Uterus (tissue), 4 donors: ENCODE results near the gene RNF123. TPM values are rescaled to one million over a fixed set of nuclear protein-coding genes. Genes with fewer than 3 reads are reported as not detected.
A peak's percentile ranks its signal among the peaks of the same experiment; 100 is the strongest.

Experiments used
- DNase-seq, 2 donors: peaks; one replicate each; pipeline ENCODE4 v3.0.0-alpha.2; 2019 to 2020
- H3K27ac ChIP-seq, 2 donors: fragments of 200-600 bp; sonication (generic); 1 replicate in 1 of 2; 2 replicates in 1 of 2; pipeline ENCODE4 v1.5.1; 2016 to 2018
- H3K27me3 ChIP-seq, 2 donors: fragments of 200-600 bp; sonication (generic); one replicate each; pipeline ENCODE4 v1.5.1; 2018 to 2019; ENCODE audit warnings: control low read depth in 1 of 2
- H3K36me3 ChIP-seq, 2 donors: fragments of 200-600 bp; sonication (generic); one replicate each; pipeline ENCODE4 v1.5.1; 2019; ENCODE audit warnings: control low read depth in 1 of 2
- H3K4me1 ChIP-seq, 2 donors: fragments of 200-600 bp; sonication (generic); one replicate each; pipeline ENCODE4 v1.5.1; 2018 to 2019; ENCODE audit warnings: control low read depth in 1 of 2
- H3K4me3 ChIP-seq, 2 donors: fragments of 200-600 bp; sonication (generic); 1 replicate in 1 of 2; 2 replicates in 1 of 2; pipeline ENCODE4 v1.5.1; 2018 to 2019; ENCODE audit warnings: mild to moderate bottlenecking in 1 of 2
- H3K9me3 ChIP-seq, 2 donors: fragments of 200-600 bp; sonication (generic); one replicate each; pipeline ENCODE4 v1.5.1; 2019; ENCODE audit warnings: control low read depth in 1 of 2
- POLR2A ChIP-seq, 2 donors: fragments of 450-650 bp; IDR thresholded peaks; one replicate each; pipeline ENCODE4 v1.6.1; 2016; ENCODE audit warnings: antibody characterized with exemption in 2 of 2, mild to moderate bottlenecking in 1 of 2, moderate library complexity in 1 of 2
- intact Hi-C: fragments of 100-400 bp; cut with DNase I; formaldehyde crosslinking; loops from one replicate; pipeline ENCODE4 v1.15.1; 2023; ENCODE audit warnings: low total_unique reads
- total RNA-seq, 4 donors: library from RNA; depleted of rRNA in 3 of 4; stranded (reverse); fragments of >200 nt in 3 of 4; gene quantifications; one replicate each; pipeline versions ENCODE4 v1.1.0 to v1.2.4, GENCODE V29; 2014 to 2023
- TF ChIP-seq, protein P1 (sequence below), 4 experiments: fragments of 200-600 bp in 2 of 4; fragments of 450-650 bp in 2 of 4; sonication (generic) in 2 of 4; IDR thresholded peaks; one replicate each; pipeline ENCODE4 v1.5.1; 2016 to 2019; ENCODE audit warnings: antibody characterized with exemption in 4 of 4, mild to moderate bottlenecking in 2 of 4, moderate library complexity in 1 of 4
- donor health status: DM: yes; HTN: yes; CAD: no.

The RNF123 gene
- total RNA-seq, 4 donors from 2014 or later, result 10.9 to 47.3 (median 25.3) TPM

GRCh38 chr3:49718858-49719213 lies 29.5 kb downstream of the RNF123 start:
- peaks cover 0 to 12% of the 10 kb centered on the region in 2 donors for H3K4me1 ChIP-seq
- DNase-seq, result peak in 1 of 2 donors; percentile 22

GRCh38 chr3:49719214-49719884 lies 30.0 kb downstream of the RNF123 start, which contains the start of gene AMIGO3:
Gene AMIGO3, minus strand, starts transcription at chr3:49719684. Its CDS starts 219 bp downstream, at chr3:49719465.
- peak within 1 kb of the TSS; percentile 45 to 46 for H3K4me3 ChIP-seq
- peak within 1 kb of the TSS; percentile 25 to 40 for H3K27ac ChIP-seq
- H3K36me3 ChIP-seq, result no peaks in the 10 kb centered on the region
- intact Hi-C loops, result no loop called here
- TF ChIP-seq POLR2A (IDR thresholded peaks at IDR 0.05), result peak; percentile 72 to 79
- TF ChIP-seq, protein P1, sequence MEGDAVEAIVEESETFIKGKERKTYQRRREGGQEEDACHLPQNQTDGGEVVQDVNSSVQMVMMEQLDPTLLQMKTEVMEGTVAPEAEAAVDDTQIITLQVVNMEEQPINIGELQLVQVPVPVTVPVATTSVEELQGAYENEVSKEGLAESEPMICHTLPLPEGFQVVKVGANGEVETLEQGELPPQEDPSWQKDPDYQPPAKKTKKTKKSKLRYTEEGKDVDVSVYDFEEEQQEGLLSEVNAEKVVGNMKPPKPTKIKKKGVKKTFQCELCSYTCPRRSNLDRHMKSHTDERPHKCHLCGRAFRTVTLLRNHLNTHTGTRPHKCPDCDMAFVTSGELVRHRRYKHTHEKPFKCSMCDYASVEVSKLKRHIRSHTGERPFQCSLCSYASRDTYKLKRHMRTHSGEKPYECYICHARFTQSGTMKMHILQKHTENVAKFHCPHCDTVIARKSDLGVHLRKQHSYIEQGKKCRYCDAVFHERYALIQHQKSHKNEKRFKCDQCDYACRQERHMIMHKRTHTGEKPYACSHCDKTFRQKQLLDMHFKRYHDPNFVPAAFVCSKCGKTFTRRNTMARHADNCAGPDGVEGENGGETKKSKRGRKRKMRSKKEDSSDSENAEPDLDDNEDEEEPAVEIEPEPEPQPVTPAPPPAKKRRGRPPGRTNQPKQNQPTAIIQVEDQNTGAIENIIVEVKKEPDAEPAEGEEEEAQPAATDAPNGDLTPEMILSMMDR (IDR thresholded peaks at IDR 0.05), result peak; percentile 19 to 77 (median 60)
- DNase-seq, result peak; percentile 95
- H3K9me3 ChIP-seq, result no peaks in the 10 kb centered on the region
- H3K4me1 ChIP-seq, result peaks cover 0 to 15% of the 10 kb centered on the region in 2 donors
- H3K27me3 ChIP-seq, result no peaks in the 10 kb centered on the region

More at GRCh38 chr3:49718858-49719213, 29.5 kb downstream of the RNF123 start:
- intact Hi-C loops, result no loop called here
- peak overlapping the region; percentile 45 to 46 for H3K4me3 ChIP-seq
- no peaks in the 10 kb centered on the region for H3K9me3 ChIP-seq
- TF ChIP-seq, protein P1 (IDR thresholded peaks at IDR 0.05), result no peak
- no peak for TF ChIP-seq POLR2A (IDR thresholded peaks at IDR 0.05)
- H3K27ac ChIP-seq, result no peak overlapping the region
- no peaks in the 10 kb centered on the region for H3K36me3 ChIP-seq
- H3K27me3 ChIP-seq, result no peaks in the 10 kb centered on the region

- H3K4me1 ChIP-seq, result peaks cover 0 to 16% of the 10 kb centered on the region in 2 donors
- intact Hi-C loops, result no loop called here
Observed at GRCh38 chr3:49720855-49721595, 31.7 kb downstream of the RNF123 start.

DNA sequence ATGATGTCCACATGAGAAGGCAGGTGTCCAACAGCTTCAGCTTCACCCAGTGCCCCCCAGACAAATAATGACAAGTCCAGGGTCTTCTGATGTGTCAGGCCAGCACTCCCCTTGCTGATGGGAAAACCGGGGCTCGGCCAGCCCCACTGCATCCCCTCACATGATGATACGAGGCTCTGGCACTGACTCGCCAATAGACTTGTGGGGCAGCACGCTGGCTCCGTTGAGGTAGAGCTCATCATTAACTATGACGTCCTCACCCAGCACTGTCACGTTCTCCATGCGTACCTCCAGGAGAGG lies 32.2 kb downstream of the RNF123 start:
- Histone ChIP-seq H3K36me3 (no peaks in the 10 kb centered on the region), H3K27me3 (no peaks in the 10 kb centered on the region), H3K9me3 (no peaks in the 10 kb centered on the region), H3K27ac (no peak overlapping the region), H3K4me3 (no peak overlapping the region), H3K4me1 (peaks cover 0 to 16% of the 10 kb centered on the region in 2 donors)
- intact Hi-C loops, result no loop called here
- DNase-seq, result no peak
- TF ChIP-seq, protein P1 (IDR thresholded peaks at IDR 0.05), result no peak
- no peak for TF ChIP-seq POLR2A (IDR thresholded peaks at IDR 0.05)

More at GRCh38 chr3:49720855-49721595, 31.7 kb downstream of the RNF123 start:
- H3K36me3 ChIP-seq, result no peaks in the 10 kb centered on the region
- no peaks in the 10 kb centered on the region for H3K9me3 ChIP-seq
- H3K27ac ChIP-seq, result no peak overlapping the region
- TF ChIP-seq, protein P1 (IDR thresholded peaks at IDR 0.05), result no peak
- TF ChIP-seq POLR2A (IDR thresholded peaks at IDR 0.05), result no peak
- H3K27me3 ChIP-seq, result no peaks in the 10 kb centered on the region
- no peak overlapping the region for H3K4me3 ChIP-seq
- DNase-seq, result peak in 1 of 2 donors; percentile 17
